ENCODE measurements around the gene CDON. TPM values are rescaled to one million over a fixed set of nuclear protein-coding genes. Genes with fewer than 3 reads are reported as not detected.

The CDON gene
- total and polyA plus RNA-seq, 9 of the 15 experiments (the other 6 are each of a cell fraction or from before 2014, with no cell fraction given) = 0.08 to 0.64 (median 0.40) TPM

DNA sequence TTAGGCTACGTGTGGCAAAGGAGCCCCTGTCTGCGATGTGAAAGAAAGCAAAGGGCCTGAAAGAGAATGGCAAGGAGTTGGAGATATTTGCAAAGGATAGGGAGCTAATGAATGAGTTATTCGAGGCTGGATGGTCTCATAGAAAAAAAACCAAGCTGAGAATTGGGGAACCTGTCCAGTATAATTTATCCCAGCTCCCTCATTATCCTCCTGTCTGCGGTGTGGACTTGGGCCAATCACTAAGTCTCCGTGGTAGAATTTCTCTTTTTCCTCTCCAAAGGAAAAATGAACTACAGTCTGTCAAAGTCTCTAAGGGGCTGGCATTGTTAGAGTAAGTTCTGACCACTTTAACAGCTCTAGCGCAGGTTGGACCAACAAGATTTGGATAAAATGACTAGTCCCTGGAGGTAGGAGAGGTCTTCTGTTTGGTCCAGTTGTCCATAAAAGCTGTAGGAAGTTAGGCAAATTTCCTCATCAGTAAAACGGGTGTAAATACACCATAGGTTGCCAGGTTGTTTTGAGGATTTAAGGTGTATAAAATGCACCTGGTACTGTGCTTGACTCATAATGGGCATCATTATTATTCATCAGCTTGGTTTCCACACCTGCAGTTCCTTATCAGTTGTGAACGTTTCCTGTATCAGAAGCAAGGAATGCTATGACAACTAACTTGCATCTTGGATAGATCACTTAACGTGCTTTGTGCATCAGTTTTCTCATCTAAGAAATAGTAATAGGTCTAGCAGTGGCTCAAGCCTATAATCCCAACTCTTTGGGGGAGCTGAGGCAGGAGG is 10.3 kb upstream of the CDON start:
- no peaks in the 10 kb centered on the region for H3K79me2 ChIP-seq (ENCODE audit: control insufficient read depth, insufficient read depth, low read length)
- 1% methylated on average over 9 of the region's 9 CpGs for WGBS (ENCODE audit: insufficient coverage, low coverage, missing lambda C conversion rate)
- no peak overlapping the region for H3K4me2 ChIP-seq (ENCODE audit: insufficient read depth, low read length)
- no peak overlapping the region for H2AFZ ChIP-seq (ENCODE audit: low read depth, low read length)
- in situ Hi-C loops (cut with MboI) = no loop called here
- DNase-seq (ENCODE audit: extremely low read depth in 1 of 4, low spot score in 3 of 4) (no peak), ATAC-seq (no peak), FAIRE-seq (no peak)
- H3K4me3 ChIP-seq = no peak overlapping the region
- no peaks in the 10 kb centered on the region for H3K4me1 ChIP-seq (replicated peaks in 1 of 2; ENCODE audit: control insufficient read depth in 2 of 2, insufficient read depth in 2 of 2, low read length in 2 of 2)
- BruUV-seq (replicated peaks) = no TSS peak
- H3K9ac ChIP-seq (ENCODE audit: insufficient read depth in 1 of 2, low read depth in 2 of 2, low read length in 2 of 2) = no peak overlapping the region
- H3K27ac ChIP-seq (ENCODE audit: extremely low read depth, low read depth, low read length) = no peak overlapping the region
- H4K20me1 ChIP-seq (replicated peaks; ENCODE audit: control insufficient read depth, insufficient read depth, low read length) = no peaks in the 10 kb centered on the region
- no peaks in the 10 kb centered on the region for H3K9me1 ChIP-seq (ENCODE audit: control insufficient read depth, insufficient read depth, low read length)
- H3K36me3 ChIP-seq (ENCODE audit: control insufficient read depth, insufficient read depth, low read length) = no peaks in the 10 kb centered on the region
- ChIA-PET POLR2A (interaction anchor here (0.6 to 0.7 kb wide), 2 partner anchors 15 to 431 kb away, joined by 3 read pairs; no protein-coding TSS in a partner anchor), CTCF (ENCODE audit: low intra/inter-chr PET ratio) (no interaction called here)
- intact Hi-C loops (cut with micrococcal nuclease) = no loop called here
- H3K9me3 ChIP-seq (replicated peaks; ENCODE audit: control insufficient read depth, insufficient read depth, low read depth, low read length) = no peaks in the 10 kb centered on the region
- H3K27me3 ChIP-seq (ENCODE audit: control insufficient read depth in 2 of 2, insufficient read depth in 2 of 2, low read length in 2 of 2) = peaks cover 20 to 32% of the 10 kb centered on the region in 2 experiments
- TF ChIP-seq MIER1 (IDR thresholded peaks at IDR 0.05; ENCODE audit: low read depth) = no peak
- no peak for TF ChIP-seq NFATC3 (IDR thresholded peaks at IDR 0.05)
- no peak for TF ChIP-seq RB1 (IDR thresholded peaks at IDR 0.05; ENCODE audit: low read depth)
- TF ChIP-seq SAFB (IDR thresholded peaks at IDR 0.05; ENCODE audit: borderline replicate concordance, low read depth, low read length) = no peak
- TF ChIP-seq, protein P1, sequence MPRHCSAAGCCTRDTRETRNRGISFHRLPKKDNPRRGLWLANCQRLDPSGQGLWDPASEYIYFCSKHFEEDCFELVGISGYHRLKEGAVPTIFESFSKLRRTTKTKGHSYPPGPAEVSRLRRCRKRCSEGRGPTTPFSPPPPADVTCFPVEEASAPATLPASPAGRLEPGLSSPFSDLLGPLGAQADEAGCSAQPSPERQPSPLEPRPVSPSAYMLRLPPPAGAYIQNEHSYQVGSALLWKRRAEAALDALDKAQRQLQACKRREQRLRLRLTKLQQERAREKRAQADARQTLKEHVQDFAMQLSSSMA (CRISPR knock-in tag; IDR thresholded peaks at IDR 0.05) = no peak
- no peak for TF ChIP-seq NFIX (CRISPR knock-in tag; IDR thresholded peaks at IDR 0.05; ENCODE audit: low read depth)
- TF ChIP-seq, protein P2, sequence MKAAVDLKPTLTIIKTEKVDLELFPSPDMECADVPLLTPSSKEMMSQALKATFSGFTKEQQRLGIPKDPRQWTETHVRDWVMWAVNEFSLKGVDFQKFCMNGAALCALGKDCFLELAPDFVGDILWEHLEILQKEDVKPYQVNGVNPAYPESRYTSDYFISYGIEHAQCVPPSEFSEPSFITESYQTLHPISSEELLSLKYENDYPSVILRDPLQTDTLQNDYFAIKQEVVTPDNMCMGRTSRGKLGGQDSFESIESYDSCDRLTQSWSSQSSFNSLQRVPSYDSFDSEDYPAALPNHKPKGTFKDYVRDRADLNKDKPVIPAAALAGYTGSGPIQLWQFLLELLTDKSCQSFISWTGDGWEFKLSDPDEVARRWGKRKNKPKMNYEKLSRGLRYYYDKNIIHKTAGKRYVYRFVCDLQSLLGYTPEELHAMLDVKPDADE (conservative IDR thresholded peaks at IDR 0.05; ENCODE audit: control insufficient read depth, low read depth, low read length) = no peak
- no peak for TF ChIP-seq NFE2 (IDR thresholded peaks at IDR 0.05; ENCODE audit: low read depth)
- no peak for TF ChIP-seq CBX2 (IDR thresholded peaks at IDR 0.05; ENCODE audit: insufficient read depth, low read length, poor library complexity, severe bottlenecking)
- TF ChIP-seq TEAD4 (IDR thresholded peaks at IDR 0.05; ENCODE audit: low read length) = no peak
- TF ChIP-seq TEAD4 (CRISPR knock-in tag; IDR thresholded peaks at IDR 0.05; ENCODE audit: borderline replicate concordance) = no peak
- TF ChIP-seq TCF7 (IDR thresholded peaks at IDR 0.05; ENCODE audit: borderline replicate concordance) = no peak
- TF ChIP-seq NFRKB (IDR thresholded peaks at IDR 0.05; ENCODE audit: low read depth) = no peak
- TF ChIP-seq POLR3A (IDR thresholded peaks at IDR 0.05; ENCODE audit: borderline replicate concordance, extremely low read depth, insufficient read depth, insufficient read length) = no peak
- TF ChIP-seq, protein P3, sequence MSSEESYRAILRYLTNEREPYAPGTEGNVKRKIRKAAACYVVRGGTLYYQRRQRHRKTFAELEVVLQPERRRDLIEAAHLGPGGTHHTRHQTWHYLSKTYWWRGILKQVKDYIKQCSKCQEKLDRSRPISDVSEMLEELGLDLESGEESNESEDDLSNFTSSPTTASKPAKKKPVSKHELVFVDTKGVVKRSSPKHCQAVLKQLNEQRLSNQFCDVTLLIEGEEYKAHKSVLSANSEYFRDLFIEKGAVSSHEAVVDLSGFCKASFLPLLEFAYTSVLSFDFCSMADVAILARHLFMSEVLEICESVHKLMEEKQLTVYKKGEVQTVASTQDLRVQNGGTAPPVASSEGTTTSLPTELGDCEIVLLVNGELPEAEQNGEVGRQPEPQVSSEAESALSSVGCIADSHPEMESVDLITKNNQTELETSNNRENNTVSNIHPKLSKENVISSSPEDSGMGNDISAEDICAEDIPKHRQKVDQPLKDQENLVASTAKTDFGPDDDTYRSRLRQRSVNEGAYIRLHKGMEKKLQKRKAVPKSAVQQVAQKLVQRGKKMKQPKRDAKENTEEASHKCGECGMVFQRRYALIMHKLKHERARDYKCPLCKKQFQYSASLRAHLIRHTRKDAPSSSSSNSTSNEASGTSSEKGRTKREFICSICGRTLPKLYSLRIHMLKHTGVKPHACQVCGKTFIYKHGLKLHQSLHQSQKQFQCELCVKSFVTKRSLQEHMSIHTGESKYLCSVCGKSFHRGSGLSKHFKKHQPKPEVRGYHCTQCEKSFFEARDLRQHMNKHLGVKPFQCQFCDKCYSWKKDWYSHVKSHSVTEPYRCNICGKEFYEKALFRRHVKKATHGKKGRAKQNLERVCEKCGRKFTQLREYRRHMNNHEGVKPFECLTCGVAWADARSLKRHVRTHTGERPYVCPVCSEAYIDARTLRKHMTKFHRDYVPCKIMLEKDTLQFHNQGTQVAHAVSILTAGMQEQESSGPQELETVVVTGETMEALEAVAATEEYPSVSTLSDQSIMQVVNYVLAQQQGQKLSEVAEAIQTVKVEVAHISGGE (CRISPR knock-in tag; IDR thresholded peaks at IDR 0.05) = no peak
- no peak for TF ChIP-seq ELK3 (CRISPR knock-in tag; IDR thresholded peaks at IDR 0.05)
